HepG2 (cell line): Measurements from ENCODE around the gene SULT1B1.

Experiments
- FOXJ3 ChIP-seq: sonication (generic); formaldehyde crosslinking; IDR thresholded peaks from 2 replicates; pipeline ENCODE4 v1.4.0; 2020; ENCODE audit warnings: missing genetic modification reagents, mild to moderate bottlenecking, borderline replicate concordance
- PHF8 ChIP-seq: sonication (generic); formaldehyde crosslinking; IDR thresholded peaks from 2 replicates; pipeline ENCODE4 v1.5.0; 2020; ENCODE audit warnings: missing genetic modification reagents
- POLR2A ChIP-seq, 2 experiments: IDR thresholded peaks; 2 replicates each; pipeline ENCODE4 v1.6.1; 2011; ENCODE audit warnings: low read depth in 2 of 2, low read length in 2 of 2, mild to moderate bottlenecking in 1 of 2, moderate library complexity in 1 of 2; ENCODE audit not compliant: insufficient read depth in 1 of 2
- RARG ChIP-seq: sonication (generic); formaldehyde crosslinking; IDR thresholded peaks from 2 replicates; pipeline ENCODE4 v1.4.0; 2020; ENCODE audit warnings: low read depth, mild to moderate bottlenecking, missing genetic modification reagents
- ZNF264 ChIP-seq: sonication (generic); formaldehyde crosslinking; IDR thresholded peaks from 2 replicates; pipeline ENCODE4 v1.4.0; 2020; ENCODE audit warnings: missing genetic modification reagents
- TF ChIP-seq, protein P1 (sequence below): sonication (generic); formaldehyde crosslinking; IDR thresholded peaks from 2 replicates; pipeline ENCODE4 v1.8.1; 2023; ENCODE audit warnings: mild to moderate bottlenecking, missing genetic modification reagents

DNA sequence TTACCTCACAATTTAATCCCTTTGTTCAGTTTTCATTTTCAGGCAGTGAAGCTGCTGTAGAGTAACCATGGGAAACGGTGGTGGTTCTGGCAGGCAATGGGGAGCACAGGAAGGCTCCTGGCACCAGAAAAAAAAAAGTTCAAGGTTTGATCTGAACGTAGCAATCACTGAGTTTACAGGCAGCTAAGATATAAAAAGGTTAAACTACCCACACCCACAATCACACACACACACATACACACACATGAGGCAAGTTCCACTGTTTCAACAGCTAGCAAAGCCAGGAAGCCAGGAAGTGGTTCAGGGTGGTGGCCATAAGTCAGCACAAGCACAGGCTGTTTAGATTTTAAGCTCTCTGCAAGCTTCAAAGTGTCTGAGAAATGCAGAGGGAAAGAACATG lies at the start of gene SULT1B1:
- TF ChIP-seq POLR2A (IDR thresholded peaks at IDR 0.05; ENCODE audit: insufficient read depth in 1 of 2, low read depth in 2 of 2, low read length in 2 of 2) (no peak), ZNF264 (CRISPR knock-in tag) (no peak), RARG (no peak), PHF8 (no peak), FOXJ3 (no peak)
- TF ChIP-seq, protein P1, sequence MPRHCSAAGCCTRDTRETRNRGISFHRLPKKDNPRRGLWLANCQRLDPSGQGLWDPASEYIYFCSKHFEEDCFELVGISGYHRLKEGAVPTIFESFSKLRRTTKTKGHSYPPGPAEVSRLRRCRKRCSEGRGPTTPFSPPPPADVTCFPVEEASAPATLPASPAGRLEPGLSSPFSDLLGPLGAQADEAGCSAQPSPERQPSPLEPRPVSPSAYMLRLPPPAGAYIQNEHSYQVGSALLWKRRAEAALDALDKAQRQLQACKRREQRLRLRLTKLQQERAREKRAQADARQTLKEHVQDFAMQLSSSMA: no peak
